NCI-H2196 (cell line): ENCODE results near the gene ASB2.

Experiments
- DNase-seq: peaks from one replicate; lab custom pipeline; 2025; ENCODE audit not compliant: unreplicated experiment; lab: John Stamatoyannopoulos, UW

ASB2 gene

GRCh38 chr14:93951635-93952540, 24.5 kb downstream of the ASB2 start:
- no peak for DNase-seq

DNA sequence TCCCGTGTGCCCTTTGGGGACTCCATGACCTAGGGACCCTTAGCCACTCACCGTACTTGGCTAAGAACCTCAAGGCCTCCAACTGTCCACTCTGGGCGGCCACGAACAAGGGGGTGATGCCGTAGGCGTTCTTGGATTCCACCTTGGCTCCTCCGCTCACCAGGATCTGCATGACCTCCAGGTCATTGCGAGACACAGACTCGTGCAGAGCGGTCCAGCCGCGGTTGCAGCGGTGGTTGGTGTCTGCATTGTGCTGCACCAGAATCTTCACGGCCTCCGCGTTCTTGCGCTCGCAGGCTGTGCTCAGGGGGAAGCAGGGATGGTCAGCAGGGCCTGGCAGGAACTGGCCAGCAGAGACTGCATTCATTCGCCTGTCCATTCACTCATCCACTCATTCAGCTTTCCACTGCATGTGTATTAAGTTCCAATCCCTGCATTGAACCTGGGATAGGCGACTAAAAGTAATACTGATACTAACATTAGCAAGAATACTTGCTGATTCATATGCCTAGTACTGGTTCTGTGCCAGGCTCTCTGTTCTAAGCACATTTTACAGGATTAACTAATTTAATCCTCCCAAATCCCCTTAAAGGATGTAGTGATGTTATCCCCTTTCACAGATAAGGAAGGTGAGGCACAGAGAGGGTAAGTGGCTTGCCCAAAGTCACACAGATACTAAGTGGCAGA, 25.3 kb downstream of the ASB2 start:
- DNase-seq: no peak

DNA sequence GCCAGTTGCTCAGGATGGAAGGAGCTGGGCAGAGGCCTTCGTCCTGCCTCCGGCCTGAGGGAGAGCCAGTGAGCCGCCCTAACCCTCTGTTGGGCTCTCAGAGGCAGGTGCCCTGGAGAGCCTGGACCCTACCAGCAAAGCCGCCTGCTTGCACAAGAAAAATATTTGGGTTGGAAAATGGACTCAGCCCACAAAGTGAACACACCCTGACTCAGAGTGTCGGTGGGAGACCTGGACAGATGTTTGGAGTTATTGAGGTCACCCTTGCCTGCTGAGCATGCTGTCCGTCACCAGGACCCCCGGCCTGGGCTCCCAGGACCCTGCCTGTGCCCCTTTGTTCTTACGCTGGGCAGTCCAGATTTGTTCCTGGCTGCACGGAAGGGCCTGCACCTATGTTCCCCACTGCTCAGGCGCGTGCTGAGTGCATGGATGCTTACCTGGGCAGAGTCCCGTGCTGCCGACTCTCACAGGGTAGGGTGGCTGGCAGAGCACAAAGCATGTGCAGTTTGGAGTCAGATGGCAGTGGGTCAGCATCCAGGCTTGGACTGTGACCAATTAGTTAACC, 26.8 kb downstream of the ASB2 start:
- no peak for DNase-seq

GRCh38 chr14:93947282-93947681, 29.1 kb downstream of the ASB2 start:
- no peak for DNase-seq

GRCh38 chr14:93946541-93947090, 29.8 kb downstream of the ASB2 start:
- no peak for DNase-seq

- no peak for DNase-seq
Measured at GRCh38 chr14:93946104-93946503, 30.3 kb downstream of the ASB2 start.

GRCh38 chr14:93945070-93945399, 31.3 kb downstream of the ASB2 start:
- DNase-seq: no peak

DNA sequence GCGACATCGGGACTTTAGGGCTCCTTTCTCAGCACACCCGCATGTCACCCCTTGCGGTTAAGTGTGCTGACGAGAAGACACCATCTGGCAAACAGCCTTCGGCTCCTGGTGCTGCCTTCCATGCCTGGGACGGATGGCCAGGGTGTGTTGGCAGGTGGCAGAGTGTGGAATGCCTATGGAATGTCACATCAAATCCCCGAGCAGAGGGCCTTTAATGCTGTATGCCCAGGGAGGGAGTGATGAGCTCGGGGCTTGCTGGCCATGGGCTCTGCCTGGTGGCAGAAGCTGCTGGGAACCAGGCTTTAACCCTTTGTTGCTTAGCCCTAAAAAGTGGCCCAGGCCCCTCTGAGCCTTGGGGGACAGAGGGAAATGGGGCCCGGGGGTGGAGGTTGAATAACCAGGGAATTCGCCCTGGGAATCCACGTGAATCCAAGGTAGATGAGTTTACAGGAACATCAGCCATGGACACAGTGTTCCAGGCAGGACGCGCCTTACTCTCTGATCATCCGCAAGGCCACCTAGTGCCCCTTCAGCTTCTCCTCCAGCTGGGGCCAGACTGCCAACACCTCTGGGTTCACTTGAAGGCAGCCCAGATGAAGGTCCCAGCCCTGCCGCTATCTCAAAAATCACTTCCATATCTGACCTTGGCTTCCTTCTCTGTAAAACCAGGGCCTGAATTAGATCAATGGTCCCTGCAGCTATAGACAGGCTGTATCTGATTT, 31.9 kb downstream of the ASB2 start:
- no peak for DNase-seq

GRCh38 chr14:93943930-93944329, 32.4 kb downstream of the ASB2 start:
- DNase-seq: no peak

- DNase-seq: no peak
Measured at GRCh38 chr14:93943052-93943451, 33.3 kb downstream of the ASB2 start.

- DNase-seq: peak; percentile 66
Measured at GRCh38 chr14:93941293-93941910, 35.0 kb downstream of the ASB2 start.

DNA sequence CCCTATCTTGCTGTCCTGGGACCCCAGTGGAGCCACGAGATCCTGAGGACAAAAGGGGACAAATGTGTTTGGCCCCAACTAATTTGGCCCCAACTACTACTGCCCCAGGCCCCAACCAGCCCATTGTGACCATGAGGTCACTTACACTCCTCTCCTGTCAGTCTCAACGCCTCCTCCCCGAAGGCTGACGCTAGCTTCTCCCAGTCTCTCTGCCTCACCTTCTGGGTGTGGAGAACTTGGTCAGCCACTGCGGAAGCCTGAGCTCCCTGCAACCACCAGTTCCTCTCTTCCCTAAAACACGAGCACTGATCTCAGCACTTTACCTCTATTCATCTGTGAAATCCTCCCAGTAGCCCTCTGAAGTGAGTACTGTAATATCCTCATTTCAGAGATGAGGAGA, 35.9 kb downstream of the ASB2 start:
- no peak for DNase-seq

DNA sequence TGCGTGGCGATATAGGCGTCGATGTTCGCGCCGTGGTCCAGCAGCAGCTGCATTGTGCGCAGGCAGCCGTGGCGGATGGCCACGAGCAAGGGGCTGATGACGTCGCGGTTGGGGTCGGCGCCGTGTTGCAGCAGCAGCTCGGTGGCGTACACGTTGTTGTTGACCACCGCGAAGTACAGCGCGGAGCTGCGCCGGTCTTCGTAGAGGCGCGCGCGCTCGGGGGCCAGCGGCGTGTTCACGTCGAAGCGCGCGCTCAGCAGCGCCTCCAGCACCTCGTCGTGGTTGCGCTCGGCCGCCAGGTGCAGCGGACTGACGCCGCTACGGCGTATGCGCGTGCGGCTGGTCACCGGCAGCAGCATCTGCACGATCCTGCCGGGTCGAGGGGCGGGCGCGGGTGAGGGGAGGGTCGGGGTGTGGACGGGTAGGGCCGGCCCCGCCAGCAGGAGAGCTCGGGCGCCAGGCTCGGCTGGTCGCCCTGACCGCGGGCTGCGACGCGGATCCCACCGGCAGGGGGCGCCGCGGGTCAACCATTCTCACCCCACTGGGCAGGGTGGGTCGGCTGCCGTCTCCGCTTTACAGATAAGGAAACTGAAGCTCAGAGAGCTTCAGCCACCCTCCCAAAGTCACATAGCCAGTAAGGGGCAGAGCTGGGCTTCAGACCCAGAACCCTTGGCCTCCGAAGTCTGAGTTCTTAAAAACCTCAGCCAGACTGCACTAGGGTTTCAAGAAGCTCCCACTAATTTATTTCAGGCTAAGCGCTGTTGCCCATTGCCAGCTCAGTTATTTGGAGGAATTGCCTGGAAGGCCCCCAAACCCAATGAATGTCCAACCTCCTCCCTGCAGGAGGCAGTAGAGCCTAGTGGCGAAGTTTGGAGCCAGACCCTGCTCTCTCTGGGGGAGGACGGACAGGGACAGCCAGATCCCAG, 36.8 kb downstream of the ASB2 start:
- no peak for DNase-seq

GRCh38 chr14:93938751-93939303, 37.5 kb downstream of the ASB2 start:
- no peak for DNase-seq

GRCh38 chr14:93937519-93937918, 38.9 kb downstream of the ASB2 start:
- DNase-seq: no peak

GRCh38 chr14:93936926-93937325, 39.4 kb downstream of the ASB2 start:
- no peak for DNase-seq

- DNase-seq: peak; percentile 3
Measured at GRCh38 chr14:93936245-93936644, 40.1 kb downstream of the ASB2 start.

DNA sequence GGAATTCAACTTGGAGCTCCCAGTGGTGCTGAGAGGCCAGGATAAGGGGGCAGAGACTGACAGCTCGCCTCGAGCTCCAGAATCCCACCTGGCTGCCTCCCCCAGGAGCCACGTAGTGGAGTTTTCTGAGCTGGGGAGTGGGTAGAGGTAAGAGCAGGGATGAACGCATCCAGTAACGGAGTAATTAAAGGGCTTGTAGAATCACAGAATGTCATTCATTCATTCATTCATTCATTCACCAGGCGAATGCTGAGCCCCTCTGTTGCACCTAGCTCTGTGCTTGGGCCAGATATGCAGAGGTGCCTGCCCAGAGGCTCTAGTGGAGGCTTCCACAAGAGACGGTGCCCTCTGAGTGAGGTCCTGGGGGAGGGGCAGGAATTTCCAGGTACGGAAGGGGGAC, 41.2 kb downstream of the ASB2 start:
- no peak for DNase-seq

DNA sequence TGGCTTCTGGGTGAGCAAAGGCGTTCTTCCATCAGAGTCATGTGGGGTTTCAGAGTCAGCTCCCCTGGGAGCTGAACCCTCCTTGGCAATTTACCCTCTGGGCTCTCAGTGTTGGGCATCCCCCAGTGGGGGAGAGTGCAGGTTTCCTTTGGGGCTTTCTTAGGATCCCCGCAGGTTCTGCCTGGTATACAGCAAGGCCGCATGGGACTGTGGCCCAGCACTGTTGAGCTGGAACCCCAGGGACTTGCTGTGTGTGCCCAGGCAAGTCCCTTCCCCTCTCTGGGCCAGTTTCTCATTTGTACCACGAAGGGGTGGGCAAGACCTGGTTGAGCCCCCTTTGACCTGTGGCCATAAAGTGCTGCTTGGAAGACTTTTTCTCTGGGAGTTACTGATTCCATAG, 43.7 kb downstream of the ASB2 start:
- DNase-seq: no peak

DNA sequence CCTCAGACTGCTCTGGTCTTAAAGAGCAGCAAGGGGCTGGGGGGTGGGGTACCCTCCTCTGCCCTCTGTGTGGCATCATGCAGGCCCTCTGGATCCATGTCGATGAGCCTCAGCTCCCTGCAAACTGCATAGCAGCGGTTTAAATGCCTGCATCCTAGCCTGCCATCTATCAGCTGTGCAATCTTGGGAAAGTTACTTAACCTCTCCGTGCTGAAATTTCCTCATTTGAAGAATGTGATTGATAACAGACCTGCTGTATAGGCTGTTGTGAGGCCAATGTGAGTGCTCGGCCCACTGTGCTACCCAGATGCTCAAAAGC, 45.4 kb downstream of the ASB2 start:
- no peak for DNase-seq
